NCI-H2171 (cell line): ENCODE results near the gene DHX8.

Experiments used
- DNase-seq: peaks from one replicate; lab custom pipeline; 2025; lab: John Stamatoyannopoulos, UW

DHX8 gene

GRCh38 chr17:43547659-43548256, 64.0 kb downstream of the DHX8 start:
- DNase-seq: no peak

GRCh38 chr17:43548689-43549379, 65.1 kb downstream of the DHX8 start:
- DNase-seq: no peak

DNA sequence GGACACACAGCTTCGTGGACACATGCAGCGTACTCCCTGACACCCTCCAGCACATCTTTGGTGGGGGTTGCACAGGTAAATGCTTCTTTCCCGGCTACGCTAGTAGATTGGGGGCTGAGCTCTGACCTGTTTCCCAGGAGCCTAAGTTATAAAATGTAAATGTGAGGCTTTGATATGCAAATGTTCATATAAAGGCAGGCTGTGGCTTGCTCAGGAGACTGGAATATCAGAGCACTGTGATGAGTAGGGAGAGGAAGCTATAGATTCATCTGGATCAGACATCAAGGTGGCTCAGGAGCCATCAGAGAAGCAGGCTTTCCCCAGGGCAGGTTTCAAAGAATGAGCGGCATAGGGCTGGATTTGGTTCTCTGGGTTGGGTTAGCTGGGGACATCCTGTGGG, 65.7 kb downstream of the DHX8 start:
- DNase-seq: no peak

GRCh38 chr17:43550754-43551153, 67.0 kb downstream of the DHX8 start:
- DNase-seq: no peak

GRCh38 chr17:43552229-43552837, 68.6 kb downstream of the DHX8 start:
- no peak for DNase-seq

DNA sequence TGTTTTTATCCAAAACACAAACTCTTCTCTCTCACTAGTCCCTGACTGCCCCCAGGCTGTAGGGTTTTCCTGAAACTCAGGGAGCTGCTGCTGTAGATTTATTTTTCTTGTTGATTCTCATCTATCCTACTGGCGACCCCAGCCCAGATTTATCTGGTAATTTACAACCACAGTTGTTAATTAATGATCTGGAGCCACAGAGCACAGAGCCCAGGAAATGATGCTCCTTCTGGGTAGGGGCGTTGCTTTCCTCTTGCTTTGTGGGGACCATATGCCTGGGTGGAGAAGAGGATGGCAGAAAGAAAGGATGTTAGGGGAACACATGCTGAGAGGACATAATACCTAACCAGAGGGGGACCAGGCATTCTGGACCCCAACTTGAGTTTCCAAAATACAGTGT, 69.8 kb downstream of the DHX8 start:
- no peak for DNase-seq

DNA sequence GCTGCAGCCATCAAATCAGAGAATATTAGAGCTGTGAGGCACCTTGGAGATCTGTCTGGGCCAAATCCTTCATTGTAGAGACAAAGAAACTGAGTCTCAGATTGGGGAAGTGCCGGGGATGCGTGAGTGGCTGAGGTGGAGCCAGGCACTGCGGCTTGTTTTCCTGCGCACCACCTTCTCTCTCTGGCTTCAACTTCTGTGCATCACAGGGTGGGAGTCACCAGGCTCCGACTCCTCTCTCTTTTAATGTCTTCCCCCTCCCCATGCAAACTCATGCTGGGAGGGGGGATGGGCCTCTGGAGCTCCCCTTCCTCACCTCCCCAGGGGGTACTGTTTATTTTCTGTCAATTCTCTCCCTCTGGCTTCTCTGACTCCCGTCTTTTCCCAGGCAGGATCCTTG, 71.1 kb downstream of the DHX8 start:
- DNase-seq: no peak

DNA sequence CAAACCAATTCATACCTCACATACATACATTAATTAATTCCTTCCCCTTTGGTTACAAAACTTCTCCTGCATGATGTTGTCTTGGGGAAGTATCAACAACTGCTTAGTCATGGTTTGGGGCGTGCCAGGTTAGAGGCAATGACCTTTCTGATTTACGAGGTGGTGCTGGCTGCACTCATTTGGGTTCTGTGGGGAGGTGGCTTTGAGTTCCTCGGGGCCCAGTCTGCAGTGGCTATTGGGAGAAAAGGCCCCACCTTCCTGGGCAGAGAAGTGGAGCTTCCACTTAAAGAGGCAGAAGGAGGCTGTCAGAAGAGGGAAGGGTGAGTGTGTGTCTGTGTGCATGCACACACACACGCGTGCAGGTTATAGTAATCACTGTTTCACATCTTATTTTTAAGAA, 72.5 kb downstream of the DHX8 start:
- no peak for DNase-seq

GRCh38 chr17:43558805-43559160, 75.0 kb downstream of the DHX8 start:
- no peak for DNase-seq

DNA sequence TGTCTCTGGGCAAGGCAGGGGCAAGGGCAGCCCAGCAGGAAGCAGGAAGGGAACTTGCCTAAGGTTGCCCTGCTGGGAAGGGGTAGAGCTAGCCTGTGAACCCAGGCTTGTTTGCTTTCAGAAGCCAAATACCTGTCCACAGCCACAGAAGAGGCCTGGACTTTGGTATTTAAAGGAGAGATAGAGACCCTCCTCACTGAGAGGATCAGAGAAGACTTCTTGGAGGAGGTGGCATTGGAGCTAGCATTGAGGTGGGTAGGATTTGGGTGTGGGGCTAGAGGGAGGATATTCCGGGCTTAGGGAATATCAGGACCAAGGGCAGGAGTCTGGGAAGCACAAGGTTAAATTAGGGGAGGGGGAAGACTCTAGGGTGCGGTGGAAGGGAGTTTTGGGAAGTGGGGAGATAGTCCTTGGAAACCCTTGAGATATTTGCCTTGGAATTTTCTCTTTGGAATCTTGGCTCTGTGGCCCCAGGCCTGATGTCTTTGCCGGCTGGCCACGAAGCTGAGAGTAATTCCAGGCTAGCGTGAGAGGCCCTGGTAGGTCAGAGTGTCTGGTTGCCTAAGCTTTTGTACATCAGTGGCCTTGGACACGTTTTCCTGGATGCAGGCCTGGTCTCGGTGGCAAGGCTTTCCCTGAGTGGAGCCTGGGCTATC, 75.5 kb downstream of the DHX8 start:
- DNase-seq: no peak

DNA sequence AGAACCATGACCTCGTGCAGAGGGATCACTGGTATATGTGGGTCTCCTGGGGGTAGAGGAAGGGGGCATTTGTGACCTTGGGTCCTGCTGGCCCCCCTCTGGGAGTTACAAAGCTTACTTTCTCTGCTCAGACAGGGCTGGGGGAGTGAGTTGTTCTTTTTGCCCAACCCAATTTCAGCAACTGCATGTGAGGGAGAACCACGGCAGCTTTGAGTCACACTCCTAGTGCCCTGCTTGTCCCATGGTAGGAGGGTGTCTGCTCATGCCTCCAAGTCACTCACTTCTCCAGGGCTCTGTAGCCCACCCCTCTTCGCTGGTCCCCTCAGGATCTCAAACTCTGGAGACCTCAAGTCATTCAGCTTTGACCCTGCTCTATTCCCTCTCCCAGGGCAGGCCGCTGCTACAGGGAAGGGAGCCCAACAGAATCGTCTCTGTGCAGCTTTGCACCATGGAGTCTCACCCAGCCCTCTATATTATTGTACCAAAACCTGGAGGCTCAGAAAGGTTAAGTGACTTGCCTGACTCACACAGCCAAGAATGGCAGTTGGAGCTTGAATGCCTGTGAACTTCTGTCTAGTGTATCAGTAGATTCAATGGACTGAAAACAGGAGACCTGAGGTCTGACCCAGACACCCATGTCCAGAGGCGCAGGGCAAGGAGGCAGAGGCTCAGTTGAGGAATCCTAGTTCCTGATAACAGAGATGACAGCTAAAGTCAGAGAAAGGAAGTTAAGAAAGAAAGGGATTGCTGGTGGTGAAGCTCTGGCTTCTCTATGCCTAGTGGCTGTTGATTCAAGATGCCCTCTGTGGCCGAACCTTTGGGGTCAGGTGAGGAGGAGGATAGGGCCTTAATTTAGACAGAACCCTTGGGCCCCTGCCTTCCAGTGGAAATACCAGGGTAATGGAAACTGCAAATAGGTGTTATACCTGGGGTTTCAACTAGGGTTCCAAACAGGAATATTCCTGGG, 77.0 kb downstream of the DHX8 start:
- no peak for DNase-seq

DNA sequence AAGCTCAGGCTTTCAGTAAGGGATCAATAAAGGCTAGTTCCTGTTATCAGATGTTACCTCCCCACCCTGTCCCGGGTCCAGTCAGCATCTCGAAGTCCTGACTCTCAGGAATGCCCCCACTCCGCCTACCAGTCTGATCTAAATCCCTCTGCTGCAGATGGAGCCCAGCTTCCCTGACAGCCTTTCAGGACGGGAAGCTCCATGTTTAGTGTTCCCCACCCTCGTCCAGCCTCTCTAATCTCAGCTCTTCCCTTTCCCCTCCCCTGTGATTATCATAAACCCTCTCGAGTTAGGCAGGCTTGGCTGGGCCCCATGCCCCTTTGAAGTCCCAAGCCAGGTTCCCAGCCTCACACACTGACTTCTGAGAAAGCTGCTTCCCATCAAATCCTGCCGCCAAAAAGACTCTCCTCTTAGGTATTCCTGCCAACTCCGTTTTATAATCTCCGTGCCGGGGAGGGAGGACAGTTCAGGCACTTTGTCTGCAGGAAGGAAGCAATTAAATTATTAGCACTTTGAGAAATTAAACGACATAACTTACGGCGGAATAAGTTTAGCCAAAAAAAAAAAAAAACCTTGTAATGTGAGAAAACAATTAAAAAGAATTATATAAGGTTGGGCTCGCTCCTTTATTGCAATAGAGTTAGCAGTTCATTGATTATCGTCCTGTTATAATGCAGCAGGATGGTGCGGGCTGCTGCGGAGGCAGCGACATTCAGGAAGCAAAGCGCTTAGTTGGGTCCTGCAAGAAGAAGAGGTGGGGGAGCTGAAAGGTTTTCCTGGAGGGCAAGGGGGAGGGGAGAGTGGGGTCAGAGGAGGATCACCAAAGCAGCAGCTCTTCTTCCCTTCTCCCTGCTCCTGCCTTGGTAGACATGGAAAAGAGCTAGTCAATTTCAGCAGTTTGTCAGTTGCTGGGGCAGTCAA, 79.2 kb downstream of the DHX8 start:
- DNase-seq: no peak

- DNase-seq: no peak
Observed at GRCh38 chr17:43563600-43564594, 80.1 kb downstream of the DHX8 start.

DNA sequence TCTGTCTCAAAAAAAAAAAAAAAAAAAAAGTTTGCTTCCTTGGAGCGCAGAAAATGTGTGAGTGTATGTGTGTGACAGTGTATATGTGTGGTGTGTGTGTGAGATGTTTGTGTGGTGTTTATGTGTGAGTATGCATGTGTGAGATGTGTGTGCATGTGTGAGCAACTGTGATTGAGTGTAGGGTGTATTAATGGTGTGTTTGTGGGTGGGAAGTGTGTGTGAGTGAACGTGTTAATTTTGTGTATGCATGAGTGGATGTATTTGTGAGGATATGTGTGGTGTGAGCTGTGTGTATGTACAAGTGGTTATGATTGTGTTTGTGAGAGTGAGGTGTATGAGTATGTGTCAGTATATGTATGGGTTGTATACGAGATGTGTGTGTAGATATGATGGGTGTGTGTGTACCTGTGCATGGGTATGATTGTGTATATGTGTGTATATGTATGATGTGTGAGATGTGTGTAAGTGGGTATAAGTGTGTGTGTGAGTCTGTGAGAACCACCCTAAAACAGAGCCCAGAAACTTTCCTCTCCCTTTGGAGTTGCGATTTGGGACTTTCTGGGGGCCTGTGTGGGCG, 84.8 kb downstream of the DHX8 start:
- no peak for DNase-seq

DNA sequence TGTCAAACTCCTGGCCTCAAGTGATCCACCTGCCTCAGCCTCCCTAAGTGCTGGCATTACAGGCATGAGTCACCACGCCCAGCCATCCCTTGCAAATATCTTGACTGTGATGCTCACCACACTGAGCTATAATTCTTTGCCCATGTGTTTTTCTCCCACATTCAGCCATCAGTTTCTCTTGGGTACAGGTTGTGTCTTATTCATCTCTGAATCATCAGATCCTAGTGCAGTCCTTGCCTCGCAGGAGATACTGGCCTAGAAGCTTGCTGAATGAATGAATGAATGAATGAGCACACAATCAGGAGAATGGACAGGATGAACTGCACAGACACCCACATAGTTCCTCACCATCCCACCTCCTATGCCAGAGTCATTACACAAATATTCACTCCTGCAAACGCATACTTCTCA, 86.7 kb downstream of the DHX8 start:
- DNase-seq: no peak

GRCh38 chr17:43572368-43572980, 88.7 kb downstream of the DHX8 start:
- no peak for DNase-seq

DNA sequence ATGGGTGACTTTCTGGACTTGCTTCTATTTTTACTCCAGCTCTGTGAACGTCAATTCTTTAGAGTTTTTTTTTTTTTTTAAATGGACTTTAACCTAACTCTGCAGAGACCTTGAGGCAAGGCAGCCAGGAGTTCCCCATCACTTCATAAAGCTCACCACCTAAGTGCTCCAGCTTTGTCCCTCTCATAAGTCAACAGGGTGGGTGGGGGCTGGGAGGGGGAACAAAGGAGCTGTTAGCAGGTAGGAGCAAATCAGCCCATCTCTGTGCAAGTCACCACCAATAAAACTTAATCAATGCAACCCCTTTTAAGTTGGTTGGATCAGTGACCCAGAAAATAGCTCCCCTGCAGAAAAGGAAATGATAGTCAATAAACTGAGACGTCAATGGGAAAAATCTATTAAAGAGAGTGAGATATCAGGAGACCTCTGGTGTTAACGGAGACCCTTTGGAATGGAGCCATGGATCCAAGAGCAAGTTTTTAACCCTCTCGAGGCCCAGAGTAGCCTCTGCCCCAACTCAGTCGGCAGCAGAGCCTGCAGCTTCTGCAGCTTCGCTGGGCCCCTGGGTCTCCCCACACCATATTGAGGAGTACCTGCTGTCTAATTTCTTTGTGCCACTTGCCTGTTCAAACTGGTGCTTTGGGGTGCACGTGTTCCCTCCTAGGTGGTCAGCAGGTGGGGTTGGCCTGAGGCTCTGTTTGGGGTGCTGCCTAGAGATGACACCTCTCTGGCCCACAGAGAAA, 90.0 kb downstream of the DHX8 start:
- no peak for DNase-seq

DNA sequence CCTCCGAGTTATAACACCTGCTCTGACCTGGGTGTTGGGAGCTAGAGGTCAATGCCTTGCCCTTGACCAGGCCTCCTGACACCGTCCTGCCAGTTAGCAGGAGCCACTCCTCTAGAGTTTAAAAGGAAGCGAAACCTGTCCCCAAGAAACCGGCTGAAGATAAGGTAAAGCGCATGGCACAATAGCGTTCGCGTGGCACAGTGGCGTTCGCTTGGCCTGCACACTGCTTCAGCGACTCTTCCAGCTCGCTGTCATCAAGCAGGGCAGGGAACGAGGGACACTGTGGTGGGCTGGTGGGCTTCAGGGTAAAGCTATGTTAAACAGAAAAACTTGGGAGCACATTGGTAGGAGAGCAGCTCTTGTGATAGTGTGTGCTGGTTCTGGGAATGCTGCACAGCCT, 90.6 kb downstream of the DHX8 start:
- DNase-seq: no peak
